Measurements from ENCODE around the gene TNFRSF12A. TPM values are rescaled to one million over a fixed set of nuclear protein-coding genes. Genes with fewer than 3 reads are reported as not detected.

TNFRSF12A gene
- total and polyA plus RNA-seq, 2 of the 13 experiments (the other 11 are each of a cell fraction or from before 2014, with no cell fraction given): 61.9 to 66.0 TPM

DNA sequence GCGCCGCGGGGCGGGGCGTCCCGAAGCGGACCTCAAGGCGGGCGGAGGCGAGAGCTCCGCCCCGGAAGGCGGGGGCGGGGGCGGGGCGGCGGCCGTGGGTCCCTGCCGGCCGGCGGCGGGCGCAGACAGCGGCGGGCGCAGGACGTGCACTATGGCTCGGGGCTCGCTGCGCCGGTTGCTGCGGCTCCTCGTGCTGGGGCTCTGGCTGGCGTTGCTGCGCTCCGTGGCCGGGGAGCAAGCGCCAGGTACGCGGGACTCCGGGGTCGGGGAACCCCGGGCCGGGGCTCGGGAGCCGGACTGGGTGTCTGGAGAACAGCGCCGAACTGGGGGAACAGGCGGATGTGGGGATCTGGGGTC, at the start of gene TNFRSF12A (continued):
- TF ChIP-seq RERE (CRISPR knock-in tag; IDR thresholded peaks at IDR 0.05; ENCODE audit: low read depth) (no peak), ZIK1 (CRISPR knock-in tag; IDR thresholded peaks at IDR 0.05; ENCODE audit: borderline replicate concordance, low read depth) (no peak), HIC2 (CRISPR knock-in tag; IDR thresholded peaks at IDR 0.05; ENCODE audit: low read depth) (no peak), CREB1 (IDR thresholded peaks at IDR 0.05) (no peak), CREB1 (CRISPR knock-in tag; IDR thresholded peaks at IDR 0.05) (no peak), CEBPG (CRISPR knock-in tag; IDR thresholded peaks at IDR 0.05) (no peak), ZNF10 (CRISPR knock-in tag; IDR thresholded peaks at IDR 0.05; ENCODE audit: borderline replicate concordance, low read depth) (no peak), U2AF2 (IDR thresholded peaks at IDR 0.05; ENCODE audit: low read depth, low read length) (no peak), ZNF138 (CRISPR knock-in tag; IDR thresholded peaks at IDR 0.05; ENCODE audit: low read depth) (no peak), CC2D1A (CRISPR knock-in tag; IDR thresholded peaks at IDR 0.05) (no peak), ATF7-NPFF (CRISPR knock-in tag; IDR thresholded peaks at IDR 0.05; ENCODE audit: low read depth) (peak; percentile 29; the same call in 1 of the 2 replicates), NFIC (IDR thresholded peaks at IDR 0.05; ENCODE audit: low read length) (no peak), ZNF431 (CRISPR knock-in tag; IDR thresholded peaks at IDR 0.05; ENCODE audit: borderline replicate concordance, low read depth) (no peak), NR2F6 (IDR thresholded peaks at IDR 0.05) (no peak), NR2F6 (CRISPR knock-in tag; IDR thresholded peaks at IDR 0.05) (no peak), POLR2A (IDR thresholded peaks at IDR 0.05; ENCODE audit: insufficient read depth in 1 of 2, low read depth in 2 of 2, low read length in 2 of 2) (peak; percentile 63 to 92; a peak in 3 of 4 replicates), HNRNPLL (IDR thresholded peaks at IDR 0.05; ENCODE audit: low read depth, low read length, poor library complexity, severe bottlenecking) (peak; percentile 77), ZNF768 (CRISPR knock-in tag; IDR thresholded peaks at IDR 0.05) (no peak), NR0B2 (CRISPR knock-in tag; IDR thresholded peaks at IDR 0.05) (no peak), BHLHE40 (IDR thresholded peaks at IDR 0.05; ENCODE audit: low read length) (no peak), JUNB (CRISPR knock-in tag; IDR thresholded peaks at IDR 0.05; ENCODE audit: borderline replicate concordance) (no peak), ZNF44 (CRISPR knock-in tag; IDR thresholded peaks at IDR 0.05) (no peak), TCF7 (IDR thresholded peaks at IDR 0.05; ENCODE audit: low read depth) (no peak), MLLT10 (CRISPR knock-in tag; IDR thresholded peaks at IDR 0.05) (no peak), ZNF652 (CRISPR knock-in tag; IDR thresholded peaks at IDR 0.05; ENCODE audit: borderline replicate concordance, low read depth) (no peak)
- TF ChIP-seq, protein P1, sequence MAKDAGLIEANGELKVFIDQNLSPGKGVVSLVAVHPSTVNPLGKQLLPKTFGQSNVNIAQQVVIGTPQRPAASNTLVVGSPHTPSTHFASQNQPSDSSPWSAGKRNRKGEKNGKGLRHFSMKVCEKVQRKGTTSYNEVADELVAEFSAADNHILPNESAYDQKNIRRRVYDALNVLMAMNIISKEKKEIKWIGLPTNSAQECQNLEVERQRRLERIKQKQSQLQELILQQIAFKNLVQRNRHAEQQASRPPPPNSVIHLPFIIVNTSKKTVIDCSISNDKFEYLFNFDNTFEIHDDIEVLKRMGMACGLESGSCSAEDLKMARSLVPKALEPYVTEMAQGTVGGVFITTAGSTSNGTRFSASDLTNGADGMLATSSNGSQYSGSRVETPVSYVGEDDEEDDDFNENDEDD (CRISPR knock-in tag; IDR thresholded peaks at IDR 0.05; ENCODE audit: borderline replicate concordance): peak; percentile 9; the same call in 1 of the 2 replicates

All from HepG2 (cell line).